ENCODE data around the gene PADI3.

DNA sequence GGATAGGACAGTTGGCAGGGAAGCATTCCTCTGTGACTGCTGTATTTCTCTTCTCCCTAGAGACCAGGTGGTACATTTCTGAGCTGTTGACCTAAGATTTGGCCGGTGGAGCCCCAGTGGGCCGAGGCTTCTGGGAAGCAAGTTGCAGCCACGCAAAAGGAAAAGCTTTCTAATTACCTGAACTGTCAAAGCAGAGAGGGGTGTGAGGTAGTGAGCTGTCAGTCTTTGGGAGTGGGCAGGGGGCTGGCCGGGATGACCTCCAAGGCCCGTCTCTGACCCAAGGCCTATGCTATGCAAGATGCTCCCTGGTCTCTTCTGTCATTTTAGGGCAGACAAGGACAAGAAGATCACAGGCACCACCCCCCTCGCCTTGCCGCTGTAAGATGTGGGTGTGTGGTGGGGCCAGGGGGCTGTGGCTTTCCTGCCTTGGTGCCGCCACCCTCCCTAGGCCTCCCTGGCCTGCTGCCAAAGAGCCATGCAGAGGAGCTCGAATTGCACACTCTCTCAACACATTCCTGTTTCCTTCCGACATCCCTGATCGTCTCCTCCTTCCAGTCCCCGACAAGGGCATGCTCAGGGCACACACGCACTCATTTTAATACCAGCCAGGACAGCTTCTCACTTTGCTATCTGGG lies 36.3 kb upstream of the PADI3 start:
- TF ChIP-seq ZNF699 (CRISPR knock-in tag; IDR thresholded peaks at IDR 0.05; ENCODE audit: insufficient replicate concordance), result no peak
- TF ChIP-seq, protein P1, sequence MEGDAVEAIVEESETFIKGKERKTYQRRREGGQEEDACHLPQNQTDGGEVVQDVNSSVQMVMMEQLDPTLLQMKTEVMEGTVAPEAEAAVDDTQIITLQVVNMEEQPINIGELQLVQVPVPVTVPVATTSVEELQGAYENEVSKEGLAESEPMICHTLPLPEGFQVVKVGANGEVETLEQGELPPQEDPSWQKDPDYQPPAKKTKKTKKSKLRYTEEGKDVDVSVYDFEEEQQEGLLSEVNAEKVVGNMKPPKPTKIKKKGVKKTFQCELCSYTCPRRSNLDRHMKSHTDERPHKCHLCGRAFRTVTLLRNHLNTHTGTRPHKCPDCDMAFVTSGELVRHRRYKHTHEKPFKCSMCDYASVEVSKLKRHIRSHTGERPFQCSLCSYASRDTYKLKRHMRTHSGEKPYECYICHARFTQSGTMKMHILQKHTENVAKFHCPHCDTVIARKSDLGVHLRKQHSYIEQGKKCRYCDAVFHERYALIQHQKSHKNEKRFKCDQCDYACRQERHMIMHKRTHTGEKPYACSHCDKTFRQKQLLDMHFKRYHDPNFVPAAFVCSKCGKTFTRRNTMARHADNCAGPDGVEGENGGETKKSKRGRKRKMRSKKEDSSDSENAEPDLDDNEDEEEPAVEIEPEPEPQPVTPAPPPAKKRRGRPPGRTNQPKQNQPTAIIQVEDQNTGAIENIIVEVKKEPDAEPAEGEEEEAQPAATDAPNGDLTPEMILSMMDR (IDR thresholded peaks at IDR 0.05 in 2 of 3, conservative IDR thresholded peaks at IDR 0.05 in 1 of 3; ENCODE audit: insufficient read depth in 2 of 3, low read depth in 1 of 3, low read length in 3 of 3), result no peak
- TF ChIP-seq ZFP36 (IDR thresholded peaks at IDR 0.05; ENCODE audit: low read depth, low read length, partially characterized antibody), result no peak
- TF ChIP-seq KDM5B (IDR thresholded peaks at IDR 0.05; ENCODE audit: insufficient replicate concordance, low read depth, low read length), result no peak
- no peak for TF ChIP-seq MAFK (IDR thresholded peaks at IDR 0.05; ENCODE audit: low read length)
- TF ChIP-seq SMC3 (conservative IDR thresholded peaks at IDR 0.05; ENCODE audit: insufficient read depth, low read depth, low read length), result no peak
- no peak for TF ChIP-seq CREM (IDR thresholded peaks at IDR 0.05; ENCODE audit: low read depth)
